Measurements from ENCODE around the gene ATP9B. TPM values are rescaled to one million over a fixed set of nuclear protein-coding genes. Genes with fewer than 3 reads are reported as not detected.

ATP9B gene
- total RNA-seq, 1 experiment from 2014 or later = 20.9 TPM

- Histone ChIP-seq H3K9me3 (ENCODE audit: control insufficient read depth, low read depth, low read length) (no peaks in the 10 kb centered on the region), H3T11ph (ENCODE audit: low read length) (no peak overlapping the region), H2BK15ac (ENCODE audit: low read depth, low read length) (no peak overlapping the region), H4K91ac (ENCODE audit: insufficient read length, low read depth, low read length) (no peak overlapping the region), H3K27me3 (ENCODE audit: insufficient read depth, low read length) (no peaks in the 10 kb centered on the region; the same call in 1 of the 2 replicates), H2AFZ (ENCODE audit: low read length) (no peak overlapping the region), H2AK5ac (ENCODE audit: insufficient read length, low read length) (no peak overlapping the region), H3K4me1 (ENCODE audit: insufficient read depth, low read length) (no peaks in the 10 kb centered on the region), H3K79me2 (ENCODE audit: insufficient read depth, low read length) (no peaks in the 10 kb centered on the region), H2BK12ac (ENCODE audit: insufficient read length, low read depth, low read length) (no peak overlapping the region), H3K56ac (ENCODE audit: insufficient read length, low read depth, low read length) (no peak overlapping the region), H3K18ac (ENCODE audit: insufficient read length, low read depth, low read length) (no peak overlapping the region), H2BK20ac (ENCODE audit: low read depth, low read length, poor library complexity, severe bottlenecking) (no peak overlapping the region), H3K27ac (ENCODE audit: insufficient read length, low read depth, low read length) (no peak overlapping the region), H3K4ac (ENCODE audit: low read depth, low read length) (no peak overlapping the region), H3K23me2 (ENCODE audit: insufficient read length, low read depth, low read length, poor library complexity, severe bottlenecking) (no peaks in the 10 kb centered on the region), H4K8ac (replicated peaks; ENCODE audit: insufficient read length, low read depth, low read length) (no peak overlapping the region), H2BK5ac (ENCODE audit: insufficient read length, low read length) (no peak overlapping the region), H2BK120ac (ENCODE audit: low read depth, low read length, poor library complexity, severe bottlenecking) (no peak overlapping the region), H3K9ac (ENCODE audit: extremely low read depth, insufficient read length, low read length) (no peak overlapping the region), H3K23ac (ENCODE audit: insufficient read length, low read depth, low read length) (no peak overlapping the region), H4K5ac (ENCODE audit: insufficient read length, low read depth, low read length) (no peak overlapping the region), H3K4me2 (ENCODE audit: insufficient read depth, insufficient read length, low read length) (no peak overlapping the region), H3K79me1 (ENCODE audit: insufficient read depth, low read depth, low read length, poor library complexity, severe bottlenecking) (no peaks in the 10 kb centered on the region), H3K14ac (ENCODE audit: insufficient read depth, low read length) (no peak overlapping the region), H4K20me1 (ENCODE audit: control insufficient read depth, insufficient read depth, insufficient read length) (no peaks in the 10 kb centered on the region)
- no peak overlapping the region for H3K4me3 Mint-ChIP-seq
- no peak for TF ChIP-seq CTCF (conservative IDR thresholded peaks at IDR 0.05)
- H3K27ac Mint-ChIP-seq = no peak overlapping the region
- H3K27me3 Mint-ChIP-seq (ENCODE audit: low read depth) = peaks cover 33% of the 10 kb centered on the region
- H3K36me3 Mint-ChIP-seq (ENCODE audit: insufficient read depth in 1 of 3, low read depth in 3 of 3) = no peaks in the 10 kb centered on the region
- peaks cover 0 to 2% of the 10 kb centered on the region in 2 experiments; a peak in 1 of 4 replicates for H3K4me1 Mint-ChIP-seq
- no CpG with 5 or more reads among the region's 16 CpGs for WGBS (ENCODE audit: extremely low coverage, insufficient read length, low lambda C conversion rate)
- H3K9me3 Mint-ChIP-seq = no peaks in the 10 kb centered on the region; a peak in 1 of 5 replicates
- no peak for DNase-seq
These were observed 315.6 kb downstream of the ATP9B start for GRCh38 chr18:79384834-79385233.
